Activated CD4-positive, alpha-beta T cell treated with anti-CD3 and anti-CD28 coated beads, Interleukin-2, amount 50 U/mL, for 1 hour (primary cell): ENCODE results near the gene MTHFD2L.
A peak's percentile ranks its signal among the peaks of the same experiment; 100 is the strongest.
"Not testable (repeated sequence)": the region's sequence is repeated elsewhere in the genome, so short reads cannot be mapped to it uniquely, and the experiment has no call there.

Source experiments
- DNase-seq: peaks from one replicate; pipeline ENCODE4 v3.0.0-alpha.2; 2020

MTHFD2L gene

DNA sequence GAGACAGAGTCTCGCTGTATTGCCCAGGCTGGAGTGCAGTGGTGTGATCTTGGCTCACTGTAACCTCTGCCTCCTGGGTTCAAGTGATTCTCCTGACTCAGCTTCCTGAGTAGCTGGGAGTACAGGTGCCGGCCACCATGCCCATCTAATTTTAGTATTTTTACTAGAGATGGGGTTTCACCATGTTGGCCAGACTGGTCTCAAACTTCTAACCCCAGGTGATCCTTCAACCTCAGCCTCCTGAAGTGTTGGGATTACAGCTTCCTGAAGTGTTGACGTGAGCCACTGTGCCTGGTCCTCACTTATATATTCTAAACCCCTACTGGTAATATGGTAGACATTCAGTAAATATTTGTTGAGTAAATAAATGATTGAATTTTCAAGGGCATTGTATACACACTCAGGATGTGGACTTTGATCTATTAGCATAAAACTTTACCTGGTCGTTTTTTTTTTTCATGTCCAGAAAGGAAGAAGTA is 33.0 kb downstream of the MTHFD2L start:
- DNase-seq = no peak

DNA sequence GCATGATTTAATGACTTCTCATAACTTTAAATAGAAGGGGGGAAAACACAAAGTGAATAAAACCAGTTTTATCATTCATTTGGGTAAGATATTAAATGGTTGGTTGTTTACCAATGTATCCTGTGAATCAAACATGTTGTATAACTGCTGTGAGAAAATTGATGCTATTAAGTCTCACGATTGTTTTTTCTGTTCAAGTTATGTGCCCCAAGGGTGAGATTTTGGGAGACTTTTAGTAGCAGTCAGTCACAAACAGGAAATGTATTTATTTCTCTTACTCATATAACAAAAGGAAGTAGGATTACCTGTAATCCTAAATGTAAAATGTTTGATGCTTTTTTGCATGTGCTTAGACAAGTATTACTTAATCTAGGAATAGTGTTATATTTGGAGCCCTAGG is 39.2 kb downstream of the MTHFD2L start:
- DNase-seq = no peak

DNA sequence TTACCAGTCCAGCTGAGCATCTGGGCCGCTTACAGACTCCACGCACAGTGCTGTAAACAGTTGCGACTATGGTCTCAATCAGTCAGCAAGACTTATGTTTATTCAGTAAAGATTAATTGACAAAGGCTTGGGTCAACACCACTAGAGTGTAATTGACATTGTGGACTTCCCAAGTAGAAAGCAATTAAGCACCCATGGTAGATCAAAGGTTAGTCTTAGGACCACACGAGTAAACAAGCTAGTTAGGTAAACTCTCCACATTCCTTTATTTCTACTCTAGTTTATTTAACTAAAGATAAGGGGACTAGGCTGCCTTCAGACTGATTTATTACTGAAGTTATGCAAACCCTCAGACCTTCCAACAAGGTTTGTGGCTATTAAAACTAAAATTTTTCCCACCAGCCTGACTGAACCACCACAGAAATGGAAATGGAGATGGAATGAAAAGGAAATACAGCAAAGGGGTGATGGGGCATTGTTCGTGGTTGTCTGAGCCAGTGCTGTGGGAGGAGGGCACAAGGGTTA is 44.2 kb downstream of the MTHFD2L start:
- DNase-seq = no peak

DNA sequence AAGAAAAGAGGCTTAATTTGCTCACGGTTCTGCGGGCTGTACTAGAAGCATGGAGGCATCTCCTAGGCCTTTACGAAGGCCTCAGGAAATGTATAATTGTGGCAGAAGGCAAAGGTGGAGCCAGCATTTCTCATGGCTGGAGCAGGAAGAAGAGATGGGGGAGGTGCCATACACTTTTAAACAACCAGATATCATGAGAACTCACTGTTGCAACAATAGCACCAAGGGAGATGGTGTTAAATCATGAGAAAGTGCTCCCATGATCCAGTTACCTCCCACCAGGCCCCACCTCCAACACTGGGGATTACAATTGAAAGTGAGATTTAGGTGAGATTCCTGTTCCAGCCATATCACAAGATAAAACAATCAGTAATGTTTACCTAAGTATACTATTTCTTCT is 45.5 kb downstream of the MTHFD2L start:
- no peak for DNase-seq

DNA sequence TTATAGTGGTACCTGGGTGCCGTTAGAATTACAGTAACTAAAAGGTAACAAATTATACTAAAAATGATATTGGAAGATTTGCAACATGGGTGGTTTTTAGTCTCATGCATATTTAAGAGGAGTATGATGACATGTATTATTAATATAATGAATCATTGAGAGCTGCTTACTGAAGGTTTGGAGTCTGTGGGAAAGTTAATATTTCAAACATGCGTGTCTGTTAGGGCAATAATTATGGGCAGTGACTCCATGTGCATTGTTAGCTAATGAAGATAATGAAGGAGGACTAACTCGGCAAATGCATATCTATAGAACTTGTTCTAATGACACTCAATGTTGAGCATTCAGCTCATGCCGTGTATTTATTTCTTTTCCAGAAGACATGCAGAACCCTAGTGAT is 47.1 kb downstream of the MTHFD2L start:
- no peak for DNase-seq

DNA sequence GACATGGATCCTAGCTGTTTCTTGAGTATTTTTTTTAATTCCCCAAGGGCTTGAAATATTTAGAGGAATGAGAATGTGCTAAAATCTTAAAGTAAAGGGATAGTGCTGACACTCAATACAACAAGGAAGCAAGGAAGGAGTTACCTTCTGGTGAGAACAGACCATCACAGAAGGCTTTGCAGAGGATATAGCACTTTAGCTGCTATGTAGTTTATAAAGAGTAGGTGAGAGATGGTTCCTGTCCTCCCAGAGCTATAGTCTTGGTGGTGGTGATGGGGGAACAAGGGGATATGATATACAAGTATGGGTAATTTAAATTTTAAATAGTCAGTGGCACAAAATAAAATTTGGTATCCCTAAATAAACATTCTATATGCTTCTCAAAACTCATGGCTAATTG is 47.6 kb downstream of the MTHFD2L start:
- no peak for DNase-seq

DNA sequence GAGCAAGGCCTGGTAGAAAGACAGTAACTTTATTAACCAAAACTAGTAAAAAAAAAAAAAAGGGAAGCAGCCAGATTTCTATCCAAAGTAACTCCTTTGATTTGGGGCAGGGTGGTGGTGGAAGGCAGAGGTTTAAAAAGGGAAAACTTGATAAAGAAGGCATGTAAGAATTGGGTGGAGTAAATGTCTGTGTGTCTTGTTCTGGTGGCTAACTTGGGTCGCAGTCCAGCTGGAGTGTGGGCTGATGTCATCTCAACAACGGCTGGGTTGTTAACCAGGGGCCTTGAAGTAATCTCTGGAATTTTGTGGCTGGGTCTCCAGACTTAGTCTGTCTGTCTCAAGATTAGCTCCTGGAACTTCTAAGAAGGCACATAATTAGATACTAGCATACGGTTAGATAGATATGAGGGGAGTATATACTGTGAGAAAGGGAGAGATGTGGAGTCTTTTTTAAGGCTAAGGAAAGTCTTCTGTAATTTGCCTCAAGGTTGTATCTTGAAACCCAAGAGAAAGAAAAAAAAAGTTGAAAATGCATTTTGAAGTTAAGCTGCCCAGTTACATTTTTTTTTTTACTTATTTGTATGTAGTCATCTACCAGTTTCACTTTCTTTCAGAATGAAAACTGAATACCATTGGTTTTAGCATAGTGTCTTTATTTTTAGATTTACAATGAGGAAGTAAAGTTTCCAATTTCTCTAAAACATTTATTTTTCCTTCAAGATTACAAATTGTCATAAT is 48.3 kb downstream of the MTHFD2L start:
- no peak for DNase-seq

DNA sequence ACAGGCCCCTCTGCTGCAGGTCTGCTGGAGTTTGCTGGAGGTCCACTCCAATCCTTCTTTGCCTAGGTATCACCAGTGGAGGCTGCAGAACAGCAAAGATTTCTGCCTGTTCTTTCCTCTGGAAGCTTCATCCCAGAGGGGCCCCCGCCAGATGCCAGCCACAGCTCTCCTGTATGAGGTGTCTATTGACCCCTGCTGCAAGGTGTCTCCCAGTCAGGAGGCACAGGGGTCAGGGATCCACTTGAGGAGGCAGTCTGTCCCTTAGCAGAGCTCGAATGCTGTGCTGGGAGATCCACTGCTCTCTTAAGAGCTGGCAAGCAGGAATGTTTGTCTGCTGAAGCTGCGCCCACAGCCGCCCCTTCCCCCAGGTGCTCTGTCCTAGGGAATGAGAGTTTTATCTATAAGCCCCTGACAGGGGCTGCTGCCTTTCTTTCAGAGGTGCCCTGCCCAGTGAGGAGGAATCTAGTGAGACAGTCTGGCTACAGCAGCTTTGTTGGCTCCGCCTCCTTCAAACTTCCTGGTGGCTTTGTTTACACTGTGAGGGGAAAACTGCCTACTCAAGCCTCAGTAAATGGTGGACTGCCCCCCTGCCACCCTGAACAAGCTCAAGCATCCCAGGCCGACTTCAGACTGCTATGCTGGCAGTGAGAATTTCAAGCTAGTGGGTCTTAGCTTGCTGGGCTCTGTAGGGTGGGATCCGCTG is 56.7 kb downstream of the MTHFD2L start:
- DNase-seq = not testable (repeated sequence)

DNA sequence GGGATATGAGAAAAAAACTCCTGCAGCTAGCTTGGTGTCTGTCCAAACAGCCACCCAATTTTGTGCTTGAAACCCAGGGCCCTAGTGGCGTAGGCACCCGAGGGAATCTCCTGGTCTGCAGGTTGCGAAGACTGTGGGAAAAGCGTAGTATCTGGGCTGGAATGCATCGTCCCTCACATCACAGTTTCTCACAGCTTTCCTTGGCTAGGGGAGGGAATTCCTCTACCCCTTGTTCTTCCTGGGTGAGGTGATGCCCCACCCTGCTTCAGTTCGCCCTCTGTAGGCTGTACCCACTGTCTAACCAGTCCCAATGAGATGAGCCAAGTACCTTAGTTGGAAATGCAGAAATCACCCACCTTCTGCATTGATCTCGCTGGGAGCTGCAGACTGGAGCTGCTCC is 57.3 kb downstream of the MTHFD2L start:
- not testable (repeated sequence) for DNase-seq

DNA sequence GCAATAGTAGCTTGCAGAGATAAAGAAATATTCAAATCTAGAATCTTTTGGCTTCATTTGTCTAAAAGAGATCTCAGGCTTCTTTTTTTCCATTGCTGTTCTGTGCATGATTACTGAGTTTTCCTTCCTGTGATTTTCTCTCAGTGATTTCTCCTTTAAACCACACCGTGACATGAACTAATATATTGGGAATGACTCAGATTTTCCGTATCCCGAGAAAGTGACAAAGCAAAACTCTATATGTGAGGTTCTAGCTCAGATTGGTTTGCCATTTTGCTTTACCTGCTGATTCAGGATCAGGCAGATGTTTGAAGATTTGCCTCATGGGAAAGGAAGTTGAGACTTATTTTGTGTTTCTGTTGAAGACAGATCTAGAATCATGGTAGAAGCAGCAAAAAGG is 59.4 kb downstream of the MTHFD2L start:
- no peak for DNase-seq

DNA sequence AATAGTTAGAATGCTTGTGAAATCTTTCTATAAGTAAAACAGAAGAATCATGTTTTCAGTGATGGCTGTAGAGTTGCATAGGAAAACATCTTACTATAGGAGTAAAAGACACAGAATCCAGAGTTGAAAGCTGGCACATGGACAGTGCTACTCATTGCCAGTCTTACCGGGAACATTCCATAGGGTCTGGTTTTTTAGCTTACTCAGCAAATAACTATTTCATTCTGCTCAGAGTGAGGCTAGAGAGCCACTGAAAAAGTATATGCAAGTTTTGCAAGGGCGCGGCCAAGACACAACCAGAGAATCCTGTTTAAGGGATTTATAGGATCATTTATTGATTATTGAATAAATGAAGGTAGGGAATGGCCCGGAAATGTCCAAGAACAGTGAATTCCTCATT is 60.3 kb downstream of the MTHFD2L start:
- no peak for DNase-seq

DNA sequence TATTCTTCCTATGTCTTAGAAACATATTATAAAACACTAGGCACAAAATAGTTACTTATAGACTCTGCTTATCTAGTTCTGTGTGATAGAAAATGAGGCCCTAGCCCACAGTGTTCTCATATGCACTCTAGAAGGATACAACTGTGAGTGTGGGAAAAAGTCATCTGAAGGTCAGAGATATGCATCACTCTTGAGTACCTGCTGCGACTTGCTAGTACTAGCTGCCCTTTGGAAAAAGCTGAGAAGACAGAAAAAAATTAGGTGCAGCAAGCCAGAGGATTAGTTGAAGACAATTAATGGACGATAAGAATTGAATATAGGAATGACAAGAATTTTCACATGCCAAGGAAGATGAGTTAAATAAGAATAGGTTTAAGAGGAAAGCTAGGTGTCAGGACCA is 61.3 kb downstream of the MTHFD2L start:
- no peak for DNase-seq

DNA sequence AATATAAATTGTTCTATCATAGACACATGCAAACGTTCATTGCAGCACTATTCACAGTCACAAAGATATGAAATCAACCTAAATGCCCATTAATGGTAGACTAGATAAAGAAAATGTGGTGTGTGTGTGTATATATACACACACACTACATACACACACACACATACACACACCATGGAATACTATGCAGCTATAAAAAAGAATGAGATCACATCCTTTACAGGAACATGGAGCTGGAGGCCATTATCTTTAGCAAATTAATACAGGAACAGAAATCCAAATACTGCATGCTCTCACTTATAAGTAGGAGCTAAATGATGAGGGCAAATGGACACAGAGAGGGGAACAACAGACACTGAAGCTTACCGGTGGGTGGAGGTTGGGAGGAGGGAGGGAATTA is 65.2 kb downstream of the MTHFD2L start:
- no peak for DNase-seq

DNA sequence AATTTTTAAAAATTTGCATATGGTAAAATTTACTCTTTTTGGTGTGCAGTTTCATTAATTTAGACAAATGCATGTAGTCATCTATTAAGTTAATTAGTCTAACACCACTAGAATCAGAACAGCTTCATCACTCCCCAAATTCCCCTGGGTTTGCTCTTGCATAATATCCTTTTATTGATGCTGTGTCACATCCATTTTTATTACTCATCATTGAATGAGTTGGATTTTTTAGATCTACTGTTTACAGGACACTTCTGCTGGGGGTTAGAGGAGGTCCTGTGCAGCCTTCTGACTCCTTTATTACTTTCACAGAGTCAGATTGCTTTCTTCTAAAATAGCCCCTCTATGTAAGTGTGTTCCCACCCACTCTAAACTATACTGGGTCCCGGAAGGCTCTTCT is 65.9 kb downstream of the MTHFD2L start:
- no peak for DNase-seq

DNA sequence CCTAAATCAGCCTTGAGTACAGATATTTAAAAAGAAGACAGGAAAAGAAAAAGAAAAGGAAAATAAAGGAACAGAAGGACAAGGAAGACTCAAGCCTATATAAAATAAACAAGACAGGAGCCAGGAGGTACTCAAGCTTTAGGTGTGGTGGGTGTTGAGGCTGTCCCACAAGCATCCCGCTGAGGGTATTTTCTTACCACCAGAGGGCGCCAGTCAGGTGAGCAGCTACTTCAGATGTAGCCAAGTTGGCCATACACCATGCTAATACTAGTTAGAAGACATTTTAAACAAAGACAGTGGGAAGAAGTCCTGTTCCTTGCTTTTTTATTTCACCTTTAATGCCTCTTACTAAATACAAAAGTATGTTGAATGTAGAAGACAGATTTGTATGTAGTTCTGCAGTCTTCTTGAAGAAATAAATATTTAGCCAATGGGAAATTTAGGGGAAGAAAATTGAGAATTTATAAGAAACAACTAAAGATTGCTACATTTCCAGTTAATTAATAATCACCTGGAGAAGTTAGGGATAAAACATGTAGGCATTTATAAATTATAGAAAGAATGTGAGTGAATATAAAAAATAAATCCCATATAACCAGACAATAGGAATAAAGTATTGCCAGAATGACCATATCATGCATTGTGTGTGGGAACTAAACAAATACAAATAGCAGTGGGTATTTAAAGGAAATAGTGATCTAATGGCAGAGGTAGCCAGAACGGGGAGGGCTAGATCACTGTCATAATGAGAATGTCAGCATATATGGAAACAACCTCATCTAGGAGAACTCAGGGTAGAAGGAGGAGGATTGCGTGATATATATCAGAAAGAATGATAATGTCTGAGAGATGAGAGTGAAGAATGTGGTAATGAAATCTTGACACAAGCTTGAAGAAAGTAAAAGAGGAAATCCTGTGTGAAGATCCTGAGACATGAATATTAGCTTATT is 71.0 kb downstream of the MTHFD2L start:
- peak; percentile 65 for DNase-seq

DNA sequence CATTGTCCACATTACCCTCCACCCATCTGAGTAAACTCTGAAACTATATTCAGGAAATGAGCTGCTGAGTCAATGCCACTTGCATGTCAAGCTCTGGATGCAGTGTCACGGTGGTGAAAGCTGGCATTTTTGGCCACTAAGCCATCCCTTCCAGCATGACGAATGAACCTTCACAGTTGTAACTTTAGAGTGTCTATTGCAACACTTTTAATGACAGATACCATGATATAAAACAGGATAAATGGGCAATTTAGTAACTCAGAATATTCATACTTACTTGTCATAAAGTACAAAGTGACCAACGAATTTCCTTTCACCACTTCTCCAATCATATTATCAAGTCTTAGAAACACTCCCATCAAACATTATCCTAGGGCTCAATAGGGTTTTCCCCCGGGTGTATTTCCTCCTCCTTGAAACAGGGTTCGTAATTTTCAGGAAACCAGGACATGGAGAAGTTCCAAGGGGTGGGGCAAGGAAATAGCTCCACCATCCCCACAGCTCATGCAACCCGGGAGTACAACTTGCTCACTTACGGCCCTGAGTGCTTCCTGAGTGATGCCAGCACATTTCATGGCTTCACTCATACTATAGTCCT is 73.1 kb downstream of the MTHFD2L start:
- DNase-seq = no peak

DNA sequence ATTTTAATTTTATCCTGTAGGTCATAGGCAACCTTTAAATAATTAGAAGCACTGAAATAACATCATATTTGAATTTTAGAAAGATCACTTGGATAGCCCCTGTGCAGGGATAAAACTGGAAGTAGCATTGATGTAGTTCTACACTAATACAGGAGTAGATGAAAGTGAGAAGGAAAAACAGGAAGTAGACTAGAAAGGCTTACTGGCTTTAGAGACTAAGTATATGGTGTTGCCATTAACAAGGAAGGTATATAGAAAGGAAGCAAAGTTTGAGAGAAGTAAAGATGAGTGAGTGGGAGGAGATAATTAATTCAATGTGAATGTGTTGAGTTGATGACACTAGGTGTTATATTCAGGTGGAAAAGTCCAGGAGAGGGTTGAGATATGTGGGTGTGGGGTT is 77.2 kb downstream of the MTHFD2L start:
- DNase-seq = no peak

DNA sequence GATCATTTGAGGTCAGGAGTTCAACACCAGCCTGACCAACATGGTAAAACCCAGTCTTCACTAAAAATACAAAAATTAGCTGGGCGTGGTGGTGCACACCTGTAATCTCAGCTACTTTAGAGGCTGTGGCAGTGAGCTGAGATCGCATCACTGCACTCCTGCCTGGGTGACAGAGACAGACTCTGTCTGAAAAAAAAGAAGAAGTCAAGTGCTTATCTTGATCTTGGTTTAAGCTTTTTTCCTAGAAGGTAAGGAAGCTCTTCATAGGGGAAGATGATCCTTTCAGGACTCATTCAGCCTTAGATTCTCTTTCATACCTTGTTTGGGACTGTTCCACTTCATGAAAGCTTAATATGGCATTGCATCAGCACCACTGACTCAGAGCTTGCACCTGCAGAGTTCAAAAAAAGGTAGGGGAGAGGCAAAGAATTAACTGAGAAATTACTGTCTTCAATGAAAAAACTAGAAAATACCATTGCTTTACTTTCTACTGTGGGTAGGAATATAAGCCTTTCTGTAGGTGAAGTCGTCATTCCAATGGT is 79.6 kb downstream of the MTHFD2L start:
- DNase-seq = no peak

DNA sequence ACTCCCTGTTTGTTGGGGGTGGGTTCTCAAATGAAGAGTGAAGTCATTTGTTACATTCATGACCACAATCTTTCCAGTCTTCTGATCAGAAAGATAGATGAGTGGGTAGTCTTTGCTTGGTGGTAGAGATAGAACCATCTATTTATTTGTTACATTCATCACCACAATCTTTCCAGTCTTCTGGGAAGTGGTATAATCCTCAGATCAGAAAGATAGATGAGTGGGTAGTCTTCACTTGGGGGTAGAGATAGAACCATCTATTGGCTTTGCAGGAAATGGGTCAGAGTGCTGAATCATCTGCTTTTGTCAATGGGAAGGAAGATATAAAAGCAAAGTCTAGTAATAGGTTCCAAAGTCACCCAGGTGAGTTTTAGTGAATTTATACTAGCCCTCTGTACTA is 86.1 kb downstream of the MTHFD2L start:
- no peak for DNase-seq

DNA sequence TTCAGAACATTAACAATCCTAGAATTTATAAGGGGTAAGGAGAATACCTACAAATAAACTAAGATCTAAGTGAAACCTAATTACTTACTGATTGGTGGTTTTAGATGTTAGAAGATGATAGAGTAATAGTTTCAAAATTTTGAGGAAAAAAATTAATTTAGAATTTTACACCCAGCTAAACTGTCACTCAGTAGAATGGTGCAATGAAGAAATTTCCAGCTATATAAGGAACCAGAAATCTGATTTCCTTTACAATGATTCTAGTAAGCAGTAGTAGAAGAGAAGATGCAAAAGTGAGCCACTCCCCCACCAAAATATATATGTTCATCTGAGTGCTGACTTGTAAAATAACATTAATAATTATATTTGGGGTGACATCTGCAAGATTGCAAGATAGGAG is 95.0 kb downstream of the MTHFD2L start:
- DNase-seq = no peak

DNA sequence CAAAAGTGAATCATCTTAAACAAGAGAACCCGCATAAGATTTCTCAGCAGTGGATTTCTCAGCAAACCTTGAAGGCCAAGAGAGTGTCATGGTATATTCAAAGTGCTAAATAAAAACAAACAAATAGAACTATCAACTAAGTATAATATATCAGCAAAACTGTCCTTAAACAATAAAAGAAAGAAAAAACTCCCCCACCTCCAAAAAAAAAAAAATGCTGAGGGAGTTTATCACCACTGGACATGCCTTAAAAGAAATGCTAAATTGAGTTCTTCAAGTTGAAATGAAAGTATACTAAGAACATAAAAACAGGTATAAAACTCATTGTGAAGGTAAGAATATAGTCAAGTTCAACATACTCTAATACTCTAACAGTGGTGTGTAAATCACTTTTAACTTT is 96.5 kb downstream of the MTHFD2L start:
- DNase-seq = no peak

DNA sequence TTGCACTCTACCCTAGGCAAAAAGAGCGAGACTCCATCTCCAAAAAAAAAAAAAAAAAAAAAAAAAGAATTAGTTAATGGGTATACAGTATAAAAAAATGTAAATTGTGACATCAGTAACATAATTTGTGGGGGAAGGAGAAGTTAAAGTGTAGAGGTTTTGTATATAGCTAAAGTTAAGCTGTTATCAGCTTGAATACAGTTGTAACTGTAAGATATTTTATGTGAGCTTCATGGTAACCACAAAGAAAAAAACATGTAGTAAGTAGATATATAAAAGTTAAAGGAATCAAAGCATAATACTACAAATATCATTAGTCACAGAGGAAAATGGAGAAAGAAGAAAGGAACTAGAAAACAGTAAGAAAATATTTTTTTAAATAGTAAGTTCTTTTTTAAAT is 97.2 kb downstream of the MTHFD2L start:
- DNase-seq = no peak

DNA sequence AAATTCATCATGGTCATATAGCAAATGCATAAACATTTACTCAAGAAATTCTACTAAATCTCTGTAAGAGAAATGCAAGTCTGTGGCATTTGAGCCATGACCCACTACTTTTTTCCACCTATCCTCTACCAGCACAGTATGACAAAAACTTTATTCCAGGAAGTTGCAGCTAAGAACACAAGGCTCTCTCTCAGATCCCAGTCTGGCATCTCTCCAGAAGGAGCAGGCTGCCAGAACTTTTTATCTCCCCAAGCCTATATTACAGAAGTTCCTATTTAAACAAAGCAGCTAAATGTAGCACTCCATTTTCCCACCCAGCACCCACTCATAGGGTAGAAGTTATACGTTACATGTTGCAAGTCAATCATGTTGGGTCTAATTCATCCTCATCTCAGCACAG is 101.0 kb downstream of the MTHFD2L start:
- DNase-seq = no peak
